HepG2 (cell line): ENCODE data around the gene IRF3. TPM values are rescaled to one million over a fixed set of nuclear protein-coding genes. Genes with fewer than 3 reads are reported as not detected.

Experiments used
- HIVEP1 ChIP-seq: sonication (generic); formaldehyde crosslinking; IDR thresholded peaks from 2 replicates; pipeline ENCODE4 v1.4.0; 2020; ENCODE audit warnings: mild to moderate bottlenecking, missing genetic modification reagents
- MAFF ChIP-seq: IDR thresholded peaks from 2 replicates; pipeline ENCODE4 v1.6.1; 2011; ENCODE audit warnings: low read depth, low read length, improper control_type of control experiment
- MZF1 ChIP-seq: sonication (generic); formaldehyde crosslinking; IDR thresholded peaks from 2 replicates; pipeline ENCODE4 v1.8.1; 2023; ENCODE audit warnings: mild to moderate bottlenecking, missing genetic modification reagents, borderline replicate concordance
- NONO ChIP-seq, 2 experiments: fragments of 450-650 bp in 1 of 2; sonication (generic) in 1 of 2; formaldehyde crosslinking in 1 of 2; IDR thresholded peaks in 1 of 2; conservative IDR thresholded peaks in 1 of 2; 2 replicates each; pipeline versions ENCODE4 v1.6.1 to v1.8.0; 2017 to 2022; ENCODE audit warnings: mild to moderate bottlenecking in 1 of 2, missing genetic modification reagents in 1 of 2, moderate library complexity in 1 of 2
- NR2F1 ChIP-seq, 2 experiments: fragments of 450-650 bp in 1 of 2; formaldehyde crosslinking in 1 of 2; IDR thresholded peaks; 2 replicates each; pipeline versions ENCODE4 v1.5.0 to v1.6.1; 2016 to 2020; ENCODE audit warnings: mild to moderate bottlenecking in 1 of 2, missing compliant biosample characterization in 1 of 2, missing genetic modification reagents in 1 of 2, moderate library complexity in 1 of 2
- NRL ChIP-seq: sonication (generic); formaldehyde crosslinking; IDR thresholded peaks from 2 replicates; pipeline ENCODE4 v1.5.0; 2020; ENCODE audit warnings: missing genetic modification reagents, mild to moderate bottlenecking, moderate library complexity, borderline replicate concordance
- RAD21 ChIP-seq: fragments of 450-650 bp; formaldehyde crosslinking; IDR thresholded peaks from 2 replicates; pipeline ENCODE4 v1.5.0; 2020; ENCODE audit warnings: mild to moderate bottlenecking
- SRSF4 ChIP-seq: fragments of 200-400 bp; formaldehyde crosslinking; IDR thresholded peaks from one replicate; pipeline ENCODE4 v1.6.1; 2018; ENCODE audit warnings: mild to moderate bottlenecking, low read depth, low read length, moderate library complexity; ENCODE audit not compliant: poor library complexity, severe bottlenecking
- ZIK1 ChIP-seq: sonication (generic); formaldehyde crosslinking; IDR thresholded peaks from 2 replicates; pipeline ENCODE4 v1.5.0; 2020; ENCODE audit warnings: mild to moderate bottlenecking, low read depth, missing genetic modification reagents, borderline replicate concordance
- ZNF407 ChIP-seq: sonication (generic); formaldehyde crosslinking; IDR thresholded peaks from one replicate; pipeline ENCODE4 v1.5.1; 2020; ENCODE audit warnings: mild to moderate bottlenecking, missing genetic modification reagents; ENCODE audit errors: not compliant biosample characterization
- ZNF615 ChIP-seq: sonication (generic); formaldehyde crosslinking; IDR thresholded peaks from 2 replicates; pipeline ENCODE4 v1.5.0; 2020; ENCODE audit warnings: mild to moderate bottlenecking, missing genetic modification reagents, borderline replicate concordance
- ZNF619 ChIP-seq: sonication (generic); formaldehyde crosslinking; IDR thresholded peaks from 2 replicates; pipeline ENCODE4 v1.4.0; 2020; ENCODE audit warnings: mild to moderate bottlenecking, missing genetic modification reagents
- polyA plus RNA-seq, 8 experiments: library from polyadenylated mRNA; depleted of rRNA in 3 of 8; stranded (reverse) in 7 of 8; unstranded in 1 of 8; fragments of >200 nt; fragmentation: Illumina TruSeq in 4 of 8; extraction: Trizol in 4 of 8; gene quantifications; 2 replicates each; pipeline versions ENCODE4 v1.2.1 to v1.2.3, GENCODE V29; 2011 to 2016; ENCODE audit warnings: low read depth in 4 of 8, missing spikeins in 1 of 8, mixed read lengths in 1 of 8; ENCODE audit not compliant: insufficient read depth in 1 of 8
- total RNA-seq, 5 experiments: library from RNA; depleted of rRNA; stranded (reverse); fragments of >200 nt; fragmentation: Illumina TruSeq; extraction: Trizol; gene quantifications; 2 replicates each; pipeline ENCODE4 v1.2.3, GENCODE V29; 2016; ENCODE audit warnings: low read depth in 1 of 5
- TF ChIP-seq, protein P1 (sequence below): sonication (generic); formaldehyde crosslinking; IDR thresholded peaks from 2 replicates; pipeline ENCODE4 v1.4.0; 2020; ENCODE audit warnings: missing genetic modification reagents, borderline replicate concordance

The IRF3 gene
- total and polyA plus RNA-seq, 2 of the 13 experiments (the other 11 are each of a cell fraction or from before 2014, with no cell fraction given) = 61.9 to 65.5 TPM

DNA sequence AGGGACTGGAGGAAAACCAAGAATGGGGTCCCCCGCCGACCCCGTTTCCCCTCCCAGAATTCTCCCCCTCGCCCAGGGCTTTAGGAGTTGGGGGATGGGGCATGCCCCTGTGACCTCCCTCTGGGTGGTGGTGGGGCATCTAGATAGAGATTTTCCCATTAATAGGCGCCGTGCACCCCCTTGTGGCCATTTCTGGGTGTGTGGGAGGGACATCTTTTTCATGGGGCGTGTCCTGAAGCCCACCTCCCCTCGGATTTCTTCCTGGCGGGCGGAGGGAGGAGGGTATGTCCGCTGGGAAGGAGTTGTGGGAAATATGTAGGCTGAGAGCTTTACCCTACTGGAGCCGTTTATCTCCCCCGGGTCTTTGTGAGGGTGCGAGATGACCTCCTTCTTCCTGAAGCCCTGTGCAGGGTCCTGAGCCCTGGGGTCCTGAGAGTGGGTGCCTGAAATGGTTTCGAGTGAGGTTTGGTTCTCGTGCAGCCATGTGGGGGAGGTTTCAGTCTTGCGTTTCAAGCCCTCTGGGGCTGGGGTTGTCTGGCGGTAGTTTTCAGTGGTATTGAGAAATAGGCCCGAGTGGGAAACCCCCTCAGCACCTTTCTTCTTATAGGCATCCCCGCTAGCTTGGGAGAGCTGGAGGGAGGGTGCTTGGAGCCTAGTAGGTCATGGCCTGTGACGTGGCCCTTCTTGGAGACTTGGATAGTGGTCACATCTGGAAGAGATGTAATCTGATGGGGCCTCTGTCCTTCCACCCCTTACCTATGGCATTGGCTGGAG is 12.4 kb upstream of the IRF3 start (continued):
- no peak for TF ChIP-seq ZNF407 (CRISPR knock-in tag)
- TF ChIP-seq NRL (CRISPR knock-in tag) = no peak
- TF ChIP-seq HIVEP1 = no peak
- TF ChIP-seq NR2F1 (CRISPR knock-in tag; IDR thresholded peaks at IDR 0.05) = peak in 1 of 2 experiments; percentile 73; a peak in 2 of 4 replicates
- peak; percentile 29; the same call in 1 of the 2 replicates for TF ChIP-seq RAD21
- no peak for TF ChIP-seq NONO (IDR thresholded peaks at IDR 0.05)
- no peak for TF ChIP-seq NONO (CRISPR knock-in tag; conservative IDR thresholded peaks at IDR 0.05)
- TF ChIP-seq ZNF615 (CRISPR knock-in tag) = no peak
- TF ChIP-seq, protein P1, sequence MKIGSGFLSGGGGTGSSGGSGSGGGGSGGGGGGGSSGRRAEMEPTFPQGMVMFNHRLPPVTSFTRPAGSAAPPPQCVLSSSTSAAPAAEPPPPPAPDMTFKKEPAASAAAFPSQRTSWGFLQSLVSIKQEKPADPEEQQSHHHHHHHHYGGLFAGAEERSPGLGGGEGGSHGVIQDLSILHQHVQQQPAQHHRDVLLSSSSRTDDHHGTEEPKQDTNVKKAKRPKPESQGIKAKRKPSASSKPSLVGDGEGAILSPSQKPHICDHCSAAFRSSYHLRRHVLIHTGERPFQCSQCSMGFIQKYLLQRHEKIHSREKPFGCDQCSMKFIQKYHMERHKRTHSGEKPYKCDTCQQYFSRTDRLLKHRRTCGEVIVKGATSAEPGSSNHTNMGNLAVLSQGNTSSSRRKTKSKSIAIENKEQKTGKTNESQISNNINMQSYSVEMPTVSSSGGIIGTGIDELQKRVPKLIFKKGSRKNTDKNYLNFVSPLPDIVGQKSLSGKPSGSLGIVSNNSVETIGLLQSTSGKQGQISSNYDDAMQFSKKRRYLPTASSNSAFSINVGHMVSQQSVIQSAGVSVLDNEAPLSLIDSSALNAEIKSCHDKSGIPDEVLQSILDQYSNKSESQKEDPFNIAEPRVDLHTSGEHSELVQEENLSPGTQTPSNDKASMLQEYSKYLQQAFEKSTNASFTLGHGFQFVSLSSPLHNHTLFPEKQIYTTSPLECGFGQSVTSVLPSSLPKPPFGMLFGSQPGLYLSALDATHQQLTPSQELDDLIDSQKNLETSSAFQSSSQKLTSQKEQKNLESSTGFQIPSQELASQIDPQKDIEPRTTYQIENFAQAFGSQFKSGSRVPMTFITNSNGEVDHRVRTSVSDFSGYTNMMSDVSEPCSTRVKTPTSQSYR (CRISPR knock-in tag) = peak; percentile 79
- TF ChIP-seq SRSF4 = no peak
- no peak for TF ChIP-seq MAFF
- TF ChIP-seq MZF1 (CRISPR knock-in tag) = no peak
- TF ChIP-seq ZNF619 (CRISPR knock-in tag) = no peak
- TF ChIP-seq ZIK1 = no peak
